ENCODE measurements around the gene ITFG1.

ITFG1 gene

DNA sequence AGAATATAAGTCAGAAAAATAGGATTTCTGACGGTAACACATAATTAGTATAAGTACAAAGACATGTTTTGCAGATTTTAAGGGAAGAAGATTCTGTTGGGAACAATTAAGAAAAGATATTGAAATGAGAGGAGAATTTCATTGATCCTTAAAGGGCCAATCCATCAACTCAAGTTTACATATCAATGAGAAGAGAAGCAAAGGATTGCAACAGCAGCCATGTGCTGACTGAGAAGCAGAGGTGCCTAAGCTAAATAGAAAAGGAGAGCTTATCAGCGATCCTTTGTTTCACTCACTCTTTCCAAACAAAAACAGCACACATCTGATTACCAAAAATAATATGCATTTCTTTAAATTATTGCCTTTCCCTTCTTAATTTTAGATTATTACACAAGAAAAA lies 94.6 kb downstream of the ITFG1 start:
- no peak for ATAC-seq
- TF ChIP-seq, protein P1, sequence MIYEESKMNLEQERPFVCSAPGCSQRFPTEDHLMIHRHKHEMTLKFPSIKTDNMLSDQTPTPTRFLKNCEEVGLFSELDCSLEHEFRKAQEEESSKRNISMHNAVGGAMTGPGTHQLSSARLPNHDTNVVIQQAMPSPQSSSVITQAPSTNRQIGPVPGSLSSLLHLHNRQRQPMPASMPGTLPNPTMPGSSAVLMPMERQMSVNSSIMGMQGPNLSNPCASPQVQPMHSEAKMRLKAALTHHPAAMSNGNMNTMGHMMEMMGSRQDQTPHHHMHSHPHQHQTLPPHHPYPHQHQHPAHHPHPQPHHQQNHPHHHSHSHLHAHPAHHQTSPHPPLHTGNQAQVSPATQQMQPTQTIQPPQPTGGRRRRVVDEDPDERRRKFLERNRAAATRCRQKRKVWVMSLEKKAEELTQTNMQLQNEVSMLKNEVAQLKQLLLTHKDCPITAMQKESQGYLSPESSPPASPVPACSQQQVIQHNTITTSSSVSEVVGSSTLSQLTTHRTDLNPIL (CRISPR knock-in tag; IDR thresholded peaks at IDR 0.05; ENCODE audit: low read depth), result no peak
- no peak for TF ChIP-seq ISL1 (CRISPR knock-in tag; IDR thresholded peaks at IDR 0.05)
- no peak for TF ChIP-seq ZNF565 (CRISPR knock-in tag; conservative IDR thresholded peaks at IDR 0.05; ENCODE audit: low read depth)
- no peak for TF ChIP-seq RARB (CRISPR knock-in tag; IDR thresholded peaks at IDR 0.05)
- TF ChIP-seq ARNTL (CRISPR knock-in tag; IDR thresholded peaks at IDR 0.05; ENCODE audit: borderline replicate concordance, low read depth), result no peak
- TF ChIP-seq ESRRG (CRISPR knock-in tag; IDR thresholded peaks at IDR 0.05), result no peak

DNA sequence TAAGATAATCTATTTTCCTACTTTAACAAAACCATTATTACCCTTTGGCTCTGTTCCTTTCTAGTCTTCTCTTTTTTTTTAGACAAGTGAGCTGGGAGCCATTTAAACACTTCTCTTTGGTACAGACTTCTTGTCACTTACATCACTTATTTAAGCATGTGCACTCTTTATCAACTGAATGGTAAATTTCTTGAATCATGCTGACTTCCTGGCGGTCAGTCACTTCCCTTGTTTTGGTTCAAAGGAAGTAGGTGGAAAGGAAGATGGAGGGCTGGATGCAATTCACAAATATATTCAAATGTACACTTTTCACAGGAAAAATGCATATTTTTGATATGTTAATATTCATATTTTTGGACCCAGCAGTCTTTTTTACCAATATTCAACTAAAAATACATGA lies 97.1 kb downstream of the ITFG1 start:
- TF ChIP-seq GLIS3 (CRISPR knock-in tag; IDR thresholded peaks at IDR 0.05), result no peak
- TF ChIP-seq, protein P2, sequence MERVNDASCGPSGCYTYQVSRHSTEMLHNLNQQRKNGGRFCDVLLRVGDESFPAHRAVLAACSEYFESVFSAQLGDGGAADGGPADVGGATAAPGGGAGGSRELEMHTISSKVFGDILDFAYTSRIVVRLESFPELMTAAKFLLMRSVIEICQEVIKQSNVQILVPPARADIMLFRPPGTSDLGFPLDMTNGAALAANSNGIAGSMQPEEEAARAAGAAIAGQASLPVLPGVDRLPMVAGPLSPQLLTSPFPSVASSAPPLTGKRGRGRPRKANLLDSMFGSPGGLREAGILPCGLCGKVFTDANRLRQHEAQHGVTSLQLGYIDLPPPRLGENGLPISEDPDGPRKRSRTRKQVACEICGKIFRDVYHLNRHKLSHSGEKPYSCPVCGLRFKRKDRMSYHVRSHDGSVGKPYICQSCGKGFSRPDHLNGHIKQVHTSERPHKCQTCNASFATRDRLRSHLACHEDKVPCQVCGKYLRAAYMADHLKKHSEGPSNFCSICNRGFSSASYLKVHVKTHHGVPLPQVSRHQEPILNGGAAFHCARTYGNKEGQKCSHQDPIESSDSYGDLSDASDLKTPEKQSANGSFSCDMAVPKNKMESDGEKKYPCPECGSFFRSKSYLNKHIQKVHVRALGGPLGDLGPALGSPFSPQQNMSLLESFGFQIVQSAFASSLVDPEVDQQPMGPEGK (CRISPR knock-in tag; IDR thresholded peaks at IDR 0.05; ENCODE audit: borderline replicate concordance), result no peak
- no peak for TF ChIP-seq ZNF70 (CRISPR knock-in tag; IDR thresholded peaks at IDR 0.05)
- TF ChIP-seq TOX (CRISPR knock-in tag; IDR thresholded peaks at IDR 0.05; ENCODE audit: borderline replicate concordance), result no peak
- no peak for TF ChIP-seq ZC3H10 (CRISPR knock-in tag; IDR thresholded peaks at IDR 0.05)
- no peak for TF ChIP-seq ISL1 (CRISPR knock-in tag; IDR thresholded peaks at IDR 0.05)
- no peak for TF ChIP-seq CSDC2 (CRISPR knock-in tag; IDR thresholded peaks at IDR 0.05)
- TF ChIP-seq, protein P3, sequence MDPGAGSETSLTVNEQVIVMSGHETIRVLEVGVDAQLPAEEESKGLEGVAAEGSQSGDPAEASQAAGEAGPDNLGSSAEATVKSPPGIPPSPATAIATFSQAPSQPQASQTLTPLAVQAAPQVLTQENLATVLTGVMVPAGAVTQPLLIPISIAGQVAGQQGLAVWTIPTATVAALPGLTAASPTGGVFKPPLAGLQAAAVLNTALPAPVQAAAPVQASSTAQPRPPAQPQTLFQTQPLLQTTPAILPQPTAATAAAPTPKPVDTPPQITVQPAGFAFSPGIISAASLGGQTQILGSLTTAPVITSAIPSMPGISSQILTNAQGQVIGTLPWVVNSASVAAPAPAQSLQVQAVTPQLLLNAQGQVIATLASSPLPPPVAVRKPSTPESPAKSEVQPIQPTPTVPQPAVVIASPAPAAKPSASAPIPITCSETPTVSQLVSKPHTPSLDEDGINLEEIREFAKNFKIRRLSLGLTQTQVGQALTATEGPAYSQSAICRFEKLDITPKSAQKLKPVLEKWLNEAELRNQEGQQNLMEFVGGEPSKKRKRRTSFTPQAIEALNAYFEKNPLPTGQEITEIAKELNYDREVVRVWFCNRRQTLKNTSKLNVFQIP (CRISPR knock-in tag; IDR thresholded peaks at IDR 0.05; ENCODE audit: borderline replicate concordance, low read depth), result no peak
- no peak for TF ChIP-seq ZFP30 (CRISPR knock-in tag; IDR thresholded peaks at IDR 0.05)
- TF ChIP-seq ZNF565 (CRISPR knock-in tag; conservative IDR thresholded peaks at IDR 0.05; ENCODE audit: low read depth), result no peak
- no peak for TF ChIP-seq TCF4 (CRISPR knock-in tag; IDR thresholded peaks at IDR 0.05; ENCODE audit: borderline replicate concordance)
- no peak for TF ChIP-seq ZNF8 (CRISPR knock-in tag; IDR thresholded peaks at IDR 0.05)
- TF ChIP-seq, protein P1 (CRISPR knock-in tag; IDR thresholded peaks at IDR 0.05; ENCODE audit: low read depth), result no peak
- no peak for TF ChIP-seq ZFP3 (CRISPR knock-in tag; IDR thresholded peaks at IDR 0.05)
- TF ChIP-seq, protein P4, sequence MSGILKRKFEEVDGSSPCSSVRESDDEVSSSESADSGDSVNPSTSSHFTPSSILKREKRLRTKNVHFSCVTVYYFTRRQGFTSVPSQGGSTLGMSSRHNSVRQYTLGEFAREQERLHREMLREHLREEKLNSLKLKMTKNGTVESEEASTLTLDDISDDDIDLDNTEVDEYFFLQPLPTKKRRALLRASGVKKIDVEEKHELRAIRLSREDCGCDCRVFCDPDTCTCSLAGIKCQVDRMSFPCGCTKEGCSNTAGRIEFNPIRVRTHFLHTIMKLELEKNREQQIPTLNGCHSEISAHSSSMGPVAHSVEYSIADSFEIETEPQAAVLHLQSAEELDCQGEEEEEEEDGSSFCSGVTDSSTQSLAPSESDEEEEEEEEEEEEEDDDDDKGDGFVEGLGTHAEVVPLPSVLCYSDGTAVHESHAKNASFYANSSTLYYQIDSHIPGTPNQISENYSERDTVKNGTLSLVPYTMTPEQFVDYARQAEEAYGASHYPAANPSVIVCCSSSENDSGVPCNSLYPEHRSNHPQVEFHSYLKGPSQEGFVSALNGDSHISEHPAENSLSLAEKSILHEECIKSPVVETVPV (CRISPR knock-in tag; IDR thresholded peaks at IDR 0.05), result no peak
- no peak for TF ChIP-seq RARB (CRISPR knock-in tag; IDR thresholded peaks at IDR 0.05)
- no peak for TF ChIP-seq SNAI2 (CRISPR knock-in tag; IDR thresholded peaks at IDR 0.05)
- no peak for TF ChIP-seq PPARA (CRISPR knock-in tag; IDR thresholded peaks at IDR 0.05; ENCODE audit: borderline replicate concordance)
- TF ChIP-seq ESRRG (CRISPR knock-in tag; IDR thresholded peaks at IDR 0.05), result no peak
- TF ChIP-seq, protein P5, sequence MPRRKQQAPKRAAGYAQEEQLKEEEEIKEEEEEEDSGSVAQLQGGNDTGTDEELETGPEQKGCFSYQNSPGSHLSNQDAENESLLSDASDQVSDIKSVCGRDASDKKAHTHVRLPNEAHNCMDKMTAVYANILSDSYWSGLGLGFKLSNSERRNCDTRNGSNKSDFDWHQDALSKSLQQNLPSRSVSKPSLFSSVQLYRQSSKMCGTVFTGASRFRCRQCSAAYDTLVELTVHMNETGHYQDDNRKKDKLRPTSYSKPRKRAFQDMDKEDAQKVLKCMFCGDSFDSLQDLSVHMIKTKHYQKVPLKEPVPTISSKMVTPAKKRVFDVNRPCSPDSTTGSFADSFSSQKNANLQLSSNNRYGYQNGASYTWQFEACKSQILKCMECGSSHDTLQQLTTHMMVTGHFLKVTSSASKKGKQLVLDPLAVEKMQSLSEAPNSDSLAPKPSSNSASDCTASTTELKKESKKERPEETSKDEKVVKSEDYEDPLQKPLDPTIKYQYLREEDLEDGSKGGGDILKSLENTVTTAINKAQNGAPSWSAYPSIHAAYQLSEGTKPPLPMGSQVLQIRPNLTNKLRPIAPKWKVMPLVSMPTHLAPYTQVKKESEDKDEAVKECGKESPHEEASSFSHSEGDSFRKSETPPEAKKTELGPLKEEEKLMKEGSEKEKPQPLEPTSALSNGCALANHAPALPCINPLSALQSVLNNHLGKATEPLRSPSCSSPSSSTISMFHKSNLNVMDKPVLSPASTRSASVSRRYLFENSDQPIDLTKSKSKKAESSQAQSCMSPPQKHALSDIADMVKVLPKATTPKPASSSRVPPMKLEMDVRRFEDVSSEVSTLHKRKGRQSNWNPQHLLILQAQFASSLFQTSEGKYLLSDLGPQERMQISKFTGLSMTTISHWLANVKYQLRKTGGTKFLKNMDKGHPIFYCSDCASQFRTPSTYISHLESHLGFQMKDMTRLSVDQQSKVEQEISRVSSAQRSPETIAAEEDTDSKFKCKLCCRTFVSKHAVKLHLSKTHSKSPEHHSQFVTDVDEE (CRISPR knock-in tag; IDR thresholded peaks at IDR 0.05), result no peak

More for the DNA sequence above, 97.1 kb downstream of the ITFG1 start:
- ATAC-seq, result no peak
